Duodenal mucosa (tissue), 2 donors: Measurements from ENCODE around the gene DYSF.

Experiments used
- H3K27ac ChIP-seq: one replicate; pipeline ENCODE4 v1.7.0; 2013; ENCODE audit warnings: low read depth, low read length
- H3K27me3 ChIP-seq, 2 donors: one replicate each; pipeline ENCODE4 v1.7.0; 2013; ENCODE audit warnings: low read length in 2 of 2, control low read depth in 1 of 2; ENCODE audit not compliant: insufficient read depth in 2 of 2, control insufficient read depth in 1 of 2
- H3K36me3 ChIP-seq, 2 donors: one replicate each; pipeline ENCODE4 v1.7.0; 2013; ENCODE audit warnings: low read length in 2 of 2, control low read depth in 1 of 2; ENCODE audit not compliant: insufficient read depth in 2 of 2, control insufficient read depth in 1 of 2
- H3K4me1 ChIP-seq, 2 donors: one replicate each; pipeline ENCODE4 v1.7.0; 2013; ENCODE audit warnings: low read length in 2 of 2, control low read depth in 1 of 2; ENCODE audit not compliant: insufficient read depth in 2 of 2, control insufficient read depth in 1 of 2
- H3K4me3 ChIP-seq, 2 donors: one replicate each; pipeline ENCODE4 v1.7.0; 2013; ENCODE audit warnings: low read length in 2 of 2, low read depth in 1 of 2
- H3K9ac ChIP-seq, 2 donors: one replicate each; pipeline ENCODE4 v1.7.0; 2013; ENCODE audit warnings: low read length in 2 of 2, low read depth in 1 of 2
- H3K9me3 ChIP-seq, 2 donors: one replicate each; pipeline ENCODE4 v1.7.0; 2013; ENCODE audit warnings: low read length in 2 of 2, control low read depth in 1 of 2; ENCODE audit not compliant: control insufficient read depth in 1 of 2

Gene DYSF

GRCh38 chr2:71700658-71701397, 247.5 kb downstream of the DYSF start:
- H3K4me3 ChIP-seq, result no peak overlapping the region
- H3K27ac ChIP-seq, result no peak overlapping the region
- H3K36me3 ChIP-seq, result no peaks in the 10 kb centered on the region
- no peaks in the 10 kb centered on the region for H3K4me1 ChIP-seq
- no peaks in the 10 kb centered on the region for H3K27me3 ChIP-seq
- H3K9ac ChIP-seq, result no peak overlapping the region
- no peaks in the 10 kb centered on the region for H3K9me3 ChIP-seq

GRCh38 chr2:71702071-71702970, 249.0 kb downstream of the DYSF start:
- H3K36me3 ChIP-seq, result no peaks in the 10 kb centered on the region
- H3K27me3 ChIP-seq, result no peaks in the 10 kb centered on the region
- no peaks in the 10 kb centered on the region for H3K4me1 ChIP-seq
- no peak overlapping the region for H3K27ac ChIP-seq
- no peak overlapping the region for H3K4me3 ChIP-seq
- H3K9me3 ChIP-seq, result no peaks in the 10 kb centered on the region
- no peak overlapping the region for H3K9ac ChIP-seq

GRCh38 chr2:71702971-71703898, 249.9 kb downstream of the DYSF start:
- Histone ChIP-seq H3K4me1 (no peaks in the 10 kb centered on the region), H3K27me3 (no peaks in the 10 kb centered on the region), H3K36me3 (no peaks in the 10 kb centered on the region), H3K9ac (no peak overlapping the region), H3K27ac (no peak overlapping the region), H3K9me3 (no peaks in the 10 kb centered on the region), H3K4me3 (no peak overlapping the region)

DNA sequence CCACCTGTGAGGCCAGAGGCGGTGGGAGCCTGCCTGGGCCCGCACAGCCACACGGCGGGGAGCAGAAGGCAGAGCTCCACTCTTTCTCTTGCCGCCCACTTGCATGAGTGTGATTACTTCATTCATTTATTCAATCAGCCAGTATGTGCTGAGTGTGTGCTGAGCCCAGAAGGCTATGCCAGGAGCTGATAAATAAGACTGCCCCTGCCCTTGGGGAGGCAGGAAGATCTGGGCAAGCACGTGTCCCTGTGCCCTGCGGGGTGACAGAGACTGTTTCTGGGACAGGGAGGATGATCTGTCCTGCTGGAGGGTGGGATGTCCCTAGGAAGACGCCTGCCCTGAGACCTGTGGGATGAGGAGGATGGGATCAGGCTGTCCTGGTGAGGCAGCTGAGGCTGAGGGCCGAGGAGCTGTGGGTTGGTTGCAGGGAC, 250.8 kb downstream of the DYSF start:
- Histone ChIP-seq H3K27me3 (no peaks in the 10 kb centered on the region), H3K9me3 (no peaks in the 10 kb centered on the region), H3K4me3 (no peak overlapping the region), H3K27ac (no peak overlapping the region), H3K36me3 (no peaks in the 10 kb centered on the region), H3K9ac (no peak overlapping the region), H3K4me1 (no peaks in the 10 kb centered on the region)

- Histone ChIP-seq H3K4me1 (no peaks in the 10 kb centered on the region), H3K27me3 (no peaks in the 10 kb centered on the region), H3K4me3 (no peak overlapping the region), H3K36me3 (no peaks in the 10 kb centered on the region), H3K9me3 (no peaks in the 10 kb centered on the region), H3K9ac (no peak overlapping the region), H3K27ac (no peak overlapping the region)
Observed at GRCh38 chr2:71704688-71705087, 251.3 kb downstream of the DYSF start.

DNA sequence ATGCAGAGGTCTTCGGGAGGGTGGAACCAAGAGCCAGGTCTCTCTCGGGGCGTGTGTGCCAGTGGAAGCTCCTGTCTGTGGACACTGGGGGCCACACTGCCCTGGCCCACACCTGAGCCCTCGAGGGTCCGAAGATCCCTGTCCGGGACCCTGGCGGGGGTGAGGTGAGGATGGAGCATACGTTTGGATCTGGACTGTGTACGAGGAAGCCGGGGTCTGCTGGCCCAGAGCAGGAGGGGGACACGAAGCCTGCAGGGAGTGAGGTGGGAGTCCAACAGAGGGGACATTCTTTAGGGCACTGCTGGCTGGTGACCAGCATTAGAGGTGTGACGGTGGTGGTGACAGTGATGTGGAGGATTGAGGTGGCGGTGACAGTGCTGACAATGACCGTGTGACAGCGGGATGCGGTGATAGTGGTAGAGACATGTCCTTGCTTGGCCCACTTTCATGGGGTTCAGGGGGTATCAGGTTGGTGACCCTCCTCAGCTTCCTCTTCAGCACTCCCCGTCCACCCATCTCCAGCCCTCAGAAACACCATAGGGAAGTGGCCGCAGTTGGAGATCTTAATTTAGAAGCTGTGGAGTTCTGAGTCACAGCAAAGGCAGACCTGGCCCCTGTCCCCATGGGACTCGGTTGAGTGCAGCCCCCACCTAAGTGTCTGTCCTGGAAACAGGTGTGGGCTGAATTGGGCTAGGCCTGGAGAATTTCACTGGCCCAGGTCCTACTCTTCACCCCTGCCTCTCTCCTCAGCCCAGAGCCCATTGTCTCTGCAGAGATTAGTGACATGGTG, 252.0 kb downstream of the DYSF start:
- Histone ChIP-seq H3K27me3 (no peaks in the 10 kb centered on the region), H3K36me3 (no peaks in the 10 kb centered on the region), H3K4me1 (no peaks in the 10 kb centered on the region), H3K4me3 (no peak overlapping the region), H3K9me3 (no peaks in the 10 kb centered on the region), H3K9ac (no peak overlapping the region), H3K27ac (no peak overlapping the region)

GRCh38 chr2:71706121-71706520, 252.8 kb downstream of the DYSF start:
- Histone ChIP-seq H3K36me3 (no peaks in the 10 kb centered on the region), H3K4me1 (peaks cover 5% of the 10 kb centered on the region in 2 donors), H3K4me3 (no peak overlapping the region)

GRCh38 chr2:71706836-71707235, 253.5 kb downstream of the DYSF start:
- H3K4me1 ChIP-seq, result peaks cover 6 to 12% of the 10 kb centered on the region in 2 donors
- H3K9me3 ChIP-seq, result no peaks in the 10 kb centered on the region
- H3K36me3 ChIP-seq, result no peaks in the 10 kb centered on the region
- no peak overlapping the region for H3K27ac ChIP-seq
- no peak overlapping the region for H3K9ac ChIP-seq
- no peak overlapping the region for H3K4me3 ChIP-seq
- no peaks in the 10 kb centered on the region for H3K27me3 ChIP-seq

More at GRCh38 chr2:71706121-71706520, 252.8 kb downstream of the DYSF start:
- Histone ChIP-seq H3K27ac (no peak overlapping the region), H3K27me3 (no peaks in the 10 kb centered on the region), H3K9me3 (no peaks in the 10 kb centered on the region), H3K9ac (no peak overlapping the region)

- H3K9ac ChIP-seq, result no peak overlapping the region
- H3K36me3 ChIP-seq, result no peaks in the 10 kb centered on the region
- no peak overlapping the region for H3K4me3 ChIP-seq
- H3K27me3 ChIP-seq, result no peaks in the 10 kb centered on the region
- no peaks in the 10 kb centered on the region for H3K9me3 ChIP-seq
- no peak overlapping the region for H3K27ac ChIP-seq
- H3K4me1 ChIP-seq, result peaks cover 6 to 12% of the 10 kb centered on the region in 2 donors
Observed at GRCh38 chr2:71710367-71711132, 257.2 kb downstream of the DYSF start.
